ENCODE measurements around the gene SPATS2L. TPM values are rescaled to one million over a fixed set of nuclear protein-coding genes. Genes with fewer than 3 reads are reported as not detected.

SPATS2L gene
- total and polyA plus RNA-seq, 12 donors: 23.4 to 104 (median 71.8) TPM

- peaks cover 0 to 49% (median 25%) of the 10 kb centered on the region in 9 donors for H3K4me1 ChIP-seq
- peak in 7 of 8 donors; percentile 13 to 51 (median 45) for ATAC-seq
- H3K4me3 ChIP-seq: peak overlapping the region; percentile 76 to 95 (median 91)
- H3K9me3 ChIP-seq: no peaks in the 10 kb centered on the region
- H3K36me3 ChIP-seq: no peaks in the 10 kb centered on the region
- intact Hi-C loops (cut with DNase I): loop anchor here in 9 of 10 donors (2.0 to 10.0 kb wide), 12 partner anchors 69 to 325 kb away; no protein-coding TSS in a partner anchor
- 0% methylated on average over 14 of the region's 14 CpGs for WGBS, 2 donors
- peak; percentile 24 to 29 for DNase-seq
- peak overlapping the region; percentile 90 to 97 (median 94) for H3K27ac ChIP-seq
- no peaks in the 10 kb centered on the region for H3K27me3 ChIP-seq
- TF ChIP-seq CTCF (IDR thresholded peaks at IDR 0.05): peak in 1 of 9 donors; percentile 7
These were observed 697 bp upstream of the SPATS2L start for GRCh38 chr2:200305797-200306195.

- peak overlapping the region; percentile 90 to 97 (median 94) for H3K27ac ChIP-seq
- ATAC-seq: peak; percentile 42 to 82 (median 61)
These were observed 634 bp downstream of the SPATS2L start for GRCh38 chr2:200306931-200307723.

GRCh38 chr2:200307724-200308545 is 1.4 kb downstream of the SPATS2L start:
- Histone ChIP-seq H3K27ac (peak overlapping the region; percentile 90 to 97 (median 94)), H3K27me3 (no peaks in the 10 kb centered on the region), H3K36me3 (no peaks in the 10 kb centered on the region), H3K4me1 (peaks cover 3 to 57% (median 36%) of the 10 kb centered on the region in 9 donors), H3K9me3 (no peaks in the 10 kb centered on the region), H3K4me3 (peak overlapping the region; percentile 76 to 95 (median 91))
- WGBS, 2 donors: 4 to 5% methylated on average over 20 of the region's 20 CpGs
- no peak for DNase-seq
- TF ChIP-seq CTCF (IDR thresholded peaks at IDR 0.05): no peak
- ATAC-seq: no peak
- intact Hi-C loops (cut with DNase I): loop anchor here in 9 of 10 donors (2.0 to 10.0 kb wide), 12 partner anchors 67 to 327 kb away; no protein-coding TSS in a partner anchor

More at GRCh38 chr2:200306931-200307723, 634 bp downstream of the SPATS2L start:
- intact Hi-C loops (cut with DNase I): loop anchor here in 9 of 10 donors (2.0 to 10.0 kb wide), 12 partner anchors 68 to 326 kb away; no protein-coding TSS in a partner anchor
- H3K27me3 ChIP-seq: no peaks in the 10 kb centered on the region
- peaks cover 3 to 50% (median 36%) of the 10 kb centered on the region in 9 donors for H3K4me1 ChIP-seq
- H3K9me3 ChIP-seq: no peaks in the 10 kb centered on the region
- H3K36me3 ChIP-seq: no peaks in the 10 kb centered on the region
- peak in 1 of 9 donors; percentile 8 for TF ChIP-seq CTCF (IDR thresholded peaks at IDR 0.05)
- peak; percentile 26 to 64 for DNase-seq
- WGBS, 2 donors: 0% methylated on average over 84 to 120 of the region's 120 CpGs
- H3K4me3 ChIP-seq: peak overlapping the region; percentile 76 to 95 (median 91)
